ENCODE data around the gene RPH3AL.

RPH3AL gene

GRCh38 chr17:197352-197751 is 155.3 kb downstream of the RPH3AL start:
- ChIA-PET CTCF (no interaction called here), POLR2A (no interaction called here)
- Histone ChIP-seq H3K4me3 (ENCODE audit: low read depth, low read length) (no peak overlapping the region), H3K36me3 (ENCODE audit: control insufficient read depth in 2 of 2, insufficient read depth in 1 of 2, low read length in 2 of 2) (no peaks in the 10 kb centered on the region), H3K4me1 (ENCODE audit: control insufficient read depth, insufficient read depth, low read length) (peaks cover 4% of the 10 kb centered on the region), H3K9me3 (ENCODE audit: control insufficient read depth, insufficient read depth, low read depth, low read length) (no peaks in the 10 kb centered on the region), H3K27ac (ENCODE audit: extremely low read depth, low read depth, low read length) (no peak overlapping the region)
- TF ChIP-seq ZFHX2 (tag by site-specific recombination; conservative IDR thresholded peaks at IDR 0.05) (peak; percentile 62), EGR2 (tag by site-specific recombination; IDR thresholded peaks at IDR 0.05; ENCODE audit: low read depth) (peak; percentile 58), ZNF266 (tag by site-specific recombination; IDR thresholded peaks at IDR 0.05; ENCODE audit: low read depth) (no peak), ZNF174 (tag by site-specific recombination; IDR thresholded peaks at IDR 0.05) (no peak), ZNF621 (tag by site-specific recombination; IDR thresholded peaks at IDR 0.05) (no peak), ZNF785 (tag by site-specific recombination; IDR thresholded peaks at IDR 0.05) (no peak), ZNF157 (tag by site-specific recombination; IDR thresholded peaks at IDR 0.05) (no peak), ZNF670 (tag by site-specific recombination; IDR thresholded peaks at IDR 0.05; ENCODE audit: low read depth) (no peak), ZBTB6 (tag by site-specific recombination; IDR thresholded peaks at IDR 0.05) (no peak), ZNF639 (tag by site-specific recombination; IDR thresholded peaks at IDR 0.05) (no peak), ZNF501 (tag by site-specific recombination; IDR thresholded peaks at IDR 0.05) (no peak), ZNF843 (tag by site-specific recombination; IDR thresholded peaks at IDR 0.05) (no peak), ZNF837 (tag by site-specific recombination; IDR thresholded peaks at IDR 0.05) (no peak), ZNF324 (tag by site-specific recombination; IDR thresholded peaks at IDR 0.05) (no peak), MYNN (tag by site-specific recombination; IDR thresholded peaks at IDR 0.05; ENCODE audit: borderline replicate concordance) (no peak), ELK4 (IDR thresholded peaks at IDR 0.05; ENCODE audit: borderline replicate concordance, low read depth, low read length) (no peak), ZNF394 (tag by site-specific recombination; IDR thresholded peaks at IDR 0.05; ENCODE audit: borderline replicate concordance) (no peak)
- TF ChIP-seq, protein P1, sequence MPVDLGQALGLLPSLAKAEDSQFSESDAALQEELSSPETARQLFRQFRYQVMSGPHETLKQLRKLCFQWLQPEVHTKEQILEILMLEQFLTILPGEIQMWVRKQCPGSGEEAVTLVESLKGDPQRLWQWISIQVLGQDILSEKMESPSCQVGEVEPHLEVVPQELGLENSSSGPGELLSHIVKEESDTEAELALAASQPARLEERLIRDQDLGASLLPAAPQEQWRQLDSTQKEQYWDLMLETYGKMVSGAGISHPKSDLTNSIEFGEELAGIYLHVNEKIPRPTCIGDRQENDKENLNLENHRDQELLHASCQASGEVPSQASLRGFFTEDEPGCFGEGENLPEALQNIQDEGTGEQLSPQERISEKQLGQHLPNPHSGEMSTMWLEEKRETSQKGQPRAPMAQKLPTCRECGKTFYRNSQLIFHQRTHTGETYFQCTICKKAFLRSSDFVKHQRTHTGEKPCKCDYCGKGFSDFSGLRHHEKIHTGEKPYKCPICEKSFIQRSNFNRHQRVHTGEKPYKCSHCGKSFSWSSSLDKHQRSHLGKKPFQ (tag by site-specific recombination; IDR thresholded peaks at IDR 0.05) = peak; percentile 46; the same call in 1 of the 2 replicates
- TF ChIP-seq, protein P2, sequence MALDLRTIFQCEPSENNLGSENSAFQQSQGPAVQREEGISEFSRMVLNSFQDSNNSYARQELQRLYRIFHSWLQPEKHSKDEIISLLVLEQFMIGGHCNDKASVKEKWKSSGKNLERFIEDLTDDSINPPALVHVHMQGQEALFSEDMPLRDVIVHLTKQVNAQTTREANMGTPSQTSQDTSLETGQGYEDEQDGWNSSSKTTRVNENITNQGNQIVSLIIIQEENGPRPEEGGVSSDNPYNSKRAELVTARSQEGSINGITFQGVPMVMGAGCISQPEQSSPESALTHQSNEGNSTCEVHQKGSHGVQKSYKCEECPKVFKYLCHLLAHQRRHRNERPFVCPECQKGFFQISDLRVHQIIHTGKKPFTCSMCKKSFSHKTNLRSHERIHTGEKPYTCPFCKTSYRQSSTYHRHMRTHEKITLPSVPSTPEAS (tag by site-specific recombination; IDR thresholded peaks at IDR 0.05) = peak; percentile 97
- TF ChIP-seq, protein P3, sequence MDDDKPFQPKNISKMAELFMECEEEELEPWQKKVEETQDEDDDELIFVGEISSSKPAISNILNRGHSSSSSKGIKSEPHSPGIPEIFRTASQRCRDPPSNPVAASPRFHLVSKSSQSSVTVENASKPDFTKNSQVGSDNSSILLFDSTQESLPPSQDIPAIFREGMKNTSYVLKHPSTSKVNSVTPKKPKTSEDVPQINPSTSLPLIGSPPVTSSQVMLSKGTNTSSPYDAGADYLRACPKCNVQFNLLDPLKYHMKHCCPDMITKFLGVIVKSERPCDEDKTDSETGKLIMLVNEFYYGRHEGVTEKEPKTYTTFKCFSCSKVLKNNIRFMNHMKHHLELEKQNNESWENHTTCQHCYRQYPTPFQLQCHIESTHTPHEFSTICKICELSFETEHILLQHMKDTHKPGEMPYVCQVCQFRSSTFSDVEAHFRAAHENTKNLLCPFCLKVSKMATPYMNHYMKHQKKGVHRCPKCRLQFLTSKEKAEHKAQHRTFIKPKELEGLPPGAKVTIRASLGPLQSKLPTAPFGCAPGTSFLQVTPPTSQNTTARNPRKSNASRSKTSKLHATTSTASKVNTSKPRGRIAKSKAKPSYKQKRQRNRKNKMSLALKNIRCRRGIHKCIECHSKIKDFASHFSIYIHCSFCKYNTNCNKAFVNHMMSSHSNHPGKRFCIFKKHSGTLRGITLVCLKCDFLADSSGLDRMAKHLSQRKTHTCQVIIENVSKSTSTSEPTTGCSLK (tag by site-specific recombination; IDR thresholded peaks at IDR 0.05) = no peak
